GM13976 (cell line): ENCODE data around the gene AKAP8L.

ENCODE experiments used
- DNase-seq: peaks from one replicate; pipeline ENCODE4 v3.0.0; 2012; ENCODE audit warnings: low spot score
- CTCF ChIP-seq: IDR thresholded peaks from 2 replicates; pipeline ENCODE4 v1.5.1; 2012; ENCODE audit warnings: borderline replicate concordance, mild to moderate bottlenecking; ENCODE audit not compliant: insufficient read depth; ENCODE audit errors: extremely low read depth, missing control alignments, control extremely low read depth
- in situ Hi-C: fragments of 300-500 bp; cut with MboI; formaldehyde crosslinking; loops from one replicate; pipeline ENCODE4 v1.12.0; 2022; ENCODE audit warnings: low sequenced_read_pairs, mixed read lengths, inconsistent platforms; ENCODE audit not compliant: unreplicated experiment

AKAP8L gene

GRCh38 chr19:15442142-15442920 lies 23.5 kb upstream of the AKAP8L start:
- no peak for DNase-seq
- in situ Hi-C loops: no loop called here
- TF ChIP-seq CTCF: no peak

GRCh38 chr19:15441317-15441716 lies 22.5 kb upstream of the AKAP8L start:
- in situ Hi-C loops: no loop called here

GRCh38 chr19:15439821-15440641 lies 21.2 kb upstream of the AKAP8L start:
- DNase-seq: no peak
- TF ChIP-seq CTCF: no peak
- in situ Hi-C loops: no loop called here

More at GRCh38 chr19:15441317-15441716, 22.5 kb upstream of the AKAP8L start:
- TF ChIP-seq CTCF: no peak
- no peak for DNase-seq

GRCh38 chr19:15439078-15439799 lies 20.5 kb upstream of the AKAP8L start:
- TF ChIP-seq CTCF: no peak
- DNase-seq: no peak
- in situ Hi-C loops: no loop called here

GRCh38 chr19:15438577-15438976 lies 19.8 kb upstream of the AKAP8L start:
- no peak for DNase-seq
- no peak for TF ChIP-seq CTCF
- in situ Hi-C loops: no loop called here

- no peak for TF ChIP-seq CTCF
- DNase-seq: no peak
- in situ Hi-C loops: no loop called here
Observed at GRCh38 chr19:15438124-15438496, 19.3 kb upstream of the AKAP8L start.
